GM18526 (cell line): ENCODE results near the gene BCL2L11.

Experiments used
- POLR2A ChIP-seq: IDR thresholded peaks from 3 replicates; pipeline ENCODE4 v1.6.1; 2011; ENCODE audit not compliant: insufficient read length; ENCODE audit errors: extremely low read depth

The BCL2L11 gene

DNA sequence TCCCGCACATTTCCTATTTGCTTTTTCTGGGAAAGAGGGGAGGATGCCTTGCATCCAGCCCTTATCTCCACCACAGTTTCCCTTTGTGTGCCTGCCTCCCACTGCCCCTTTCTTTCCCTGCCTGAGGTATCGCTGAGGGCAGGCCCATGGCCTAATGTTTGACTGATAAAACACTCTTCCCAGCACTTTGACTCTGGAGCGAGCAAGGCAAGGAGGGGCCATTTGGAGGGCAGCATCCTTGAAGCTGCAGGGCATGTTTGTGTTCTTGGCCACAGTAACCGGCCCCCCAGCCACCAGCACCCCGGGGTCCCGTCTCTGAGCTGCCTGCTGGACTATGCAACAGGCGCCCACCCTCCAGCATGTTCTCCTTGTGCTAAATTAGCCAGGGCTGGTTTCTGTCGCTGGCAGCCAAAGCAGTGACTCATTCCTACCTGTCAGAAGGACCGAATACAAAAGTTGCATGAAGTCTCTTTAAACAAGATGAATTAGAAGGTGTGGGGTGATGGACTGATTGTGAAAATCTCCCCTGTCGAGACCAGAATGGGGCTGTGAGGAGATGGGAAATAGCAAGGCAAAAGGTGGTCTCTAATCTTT is 50.7 kb downstream of the BCL2L11 start:
- no peak for TF ChIP-seq POLR2A

DNA sequence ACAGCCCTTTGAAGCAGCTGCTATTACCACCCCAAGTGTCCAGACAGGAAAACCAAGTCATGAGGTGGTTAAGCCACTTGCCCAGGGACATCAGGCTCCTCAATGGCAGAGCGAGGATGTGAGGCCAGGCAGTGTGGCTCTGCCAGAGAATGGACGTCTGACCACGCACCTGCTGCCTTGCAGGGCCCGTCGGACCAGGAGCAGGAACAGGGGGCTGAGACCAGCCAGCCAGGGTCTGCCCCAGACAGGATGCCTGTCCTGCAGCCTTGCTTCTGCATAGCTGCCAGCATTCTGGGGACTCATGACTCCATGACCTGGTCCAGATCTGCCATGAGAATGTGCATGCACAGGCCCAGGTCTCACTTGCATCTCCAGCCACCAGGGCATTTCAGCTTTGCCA is 52.0 kb downstream of the BCL2L11 start:
- no peak for TF ChIP-seq POLR2A

DNA sequence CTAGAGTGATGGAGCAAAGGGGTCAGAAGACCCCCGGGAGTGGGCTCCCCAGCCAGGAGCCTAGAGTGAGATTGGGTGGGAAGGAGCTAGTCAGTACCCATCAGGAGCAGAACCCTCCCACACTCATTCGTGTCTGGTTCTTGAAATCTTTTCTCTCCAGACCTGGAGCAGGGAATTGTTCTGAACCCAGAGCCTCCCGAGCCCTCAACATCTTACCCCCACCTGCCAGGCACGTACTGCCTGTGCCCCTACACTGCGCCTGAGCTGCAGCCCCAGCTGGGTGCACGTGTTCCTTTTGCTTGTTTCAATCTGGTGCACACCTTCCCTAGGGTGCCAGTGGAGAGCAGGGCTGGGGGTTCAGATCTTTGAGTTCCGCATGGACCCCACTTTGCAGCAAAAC is 52.6 kb downstream of the BCL2L11 start:
- no peak for TF ChIP-seq POLR2A

DNA sequence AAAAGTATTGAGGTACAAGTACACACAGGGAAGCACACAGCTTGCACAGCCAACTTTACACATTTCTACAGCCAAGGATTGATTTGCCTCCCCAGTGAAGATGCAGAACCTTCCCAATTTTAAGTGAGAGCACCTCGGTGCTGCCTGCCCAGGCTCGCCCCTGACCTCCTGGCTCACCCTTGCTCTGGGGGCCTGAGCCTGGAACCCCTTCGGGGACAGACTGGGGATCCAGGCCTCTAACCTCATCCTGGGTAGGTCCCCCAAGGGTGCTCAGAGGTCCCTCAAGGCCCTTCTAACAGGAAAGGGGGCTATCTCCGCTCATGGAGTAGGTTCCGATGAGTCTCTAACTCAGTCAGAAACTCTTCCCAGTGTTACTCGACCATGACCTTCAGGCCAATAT is 53.1 kb downstream of the BCL2L11 start:
- TF ChIP-seq POLR2A = no peak

DNA sequence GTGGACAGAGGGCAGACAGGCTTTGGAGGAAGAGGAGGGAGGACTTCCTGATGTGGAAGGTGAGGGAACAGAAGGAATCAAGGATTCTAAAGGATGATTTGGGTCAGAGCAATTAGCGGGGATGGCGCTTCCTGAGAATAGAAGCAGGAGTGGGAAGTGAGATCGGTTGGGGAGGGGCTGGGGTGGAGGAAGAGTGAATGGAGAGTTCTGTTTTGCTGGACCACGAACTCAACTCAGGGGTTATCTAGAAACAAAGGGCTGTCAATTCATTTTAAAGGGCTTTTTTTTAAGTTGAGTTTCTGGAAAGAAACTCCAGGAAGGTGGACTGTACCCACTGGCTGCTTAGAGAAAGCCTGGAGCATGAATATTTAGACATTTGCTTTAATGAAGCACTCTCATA is 54.9 kb downstream of the BCL2L11 start:
- TF ChIP-seq POLR2A = no peak

DNA sequence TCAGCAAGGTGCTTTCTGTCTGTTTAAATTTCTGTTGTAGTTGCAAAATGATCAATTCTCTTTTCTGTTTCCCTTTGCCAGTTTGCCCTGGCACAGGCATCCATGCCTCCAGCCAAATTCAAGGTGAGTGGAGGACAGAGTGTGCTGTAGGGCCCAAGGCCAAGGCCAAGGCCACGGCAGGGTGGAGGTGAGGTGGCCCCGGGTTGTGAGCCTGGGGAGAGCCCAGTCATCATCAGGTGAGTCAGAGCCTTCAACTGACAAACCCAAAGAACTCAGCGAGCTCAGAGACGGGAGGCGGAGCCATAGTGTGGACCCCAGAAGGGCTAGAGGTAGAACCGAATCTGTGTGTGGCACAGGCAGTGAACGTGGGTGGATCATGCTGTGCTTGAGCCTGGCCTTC is 55.7 kb downstream of the BCL2L11 start:
- TF ChIP-seq POLR2A = no peak

DNA sequence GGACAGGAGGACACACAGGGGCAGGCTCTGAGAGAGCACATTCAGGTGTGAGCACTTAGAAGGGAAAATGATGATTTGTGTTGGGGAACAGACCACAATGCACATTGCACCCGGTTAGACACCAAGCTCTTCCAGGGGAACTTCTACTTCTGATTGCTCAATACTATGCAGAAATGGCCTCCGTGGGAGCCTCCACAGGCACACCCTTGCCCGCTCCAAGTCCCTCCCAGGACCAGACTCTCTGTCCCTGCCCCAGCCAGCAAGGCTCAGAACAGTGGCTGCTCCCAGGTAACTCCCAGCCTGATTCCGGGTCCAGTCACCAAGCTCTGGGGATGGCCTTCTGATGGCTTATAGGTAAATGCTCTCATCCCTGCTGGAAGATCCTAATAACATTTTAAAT is 56.2 kb downstream of the BCL2L11 start:
- no peak for TF ChIP-seq POLR2A

DNA sequence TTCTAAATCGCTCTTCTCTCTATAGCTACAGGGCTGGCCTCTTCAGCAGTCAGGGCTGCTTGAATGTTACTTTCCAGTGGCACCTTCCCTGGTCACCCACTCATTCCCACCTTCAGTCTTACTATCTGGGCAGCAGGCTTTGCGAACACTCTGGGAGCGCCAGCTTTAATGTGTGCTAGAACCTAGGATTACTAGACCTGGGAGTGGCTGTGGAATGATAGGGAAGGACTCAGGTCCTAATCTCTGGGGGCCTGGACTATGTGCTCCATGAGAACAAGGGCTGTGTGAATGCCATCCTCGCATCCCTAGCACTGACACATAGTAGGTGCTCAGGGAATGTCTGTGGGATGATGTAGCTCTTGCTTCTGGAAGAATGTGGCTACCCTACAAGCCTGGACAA is 57.6 kb downstream of the BCL2L11 start:
- no peak for TF ChIP-seq POLR2A

DNA sequence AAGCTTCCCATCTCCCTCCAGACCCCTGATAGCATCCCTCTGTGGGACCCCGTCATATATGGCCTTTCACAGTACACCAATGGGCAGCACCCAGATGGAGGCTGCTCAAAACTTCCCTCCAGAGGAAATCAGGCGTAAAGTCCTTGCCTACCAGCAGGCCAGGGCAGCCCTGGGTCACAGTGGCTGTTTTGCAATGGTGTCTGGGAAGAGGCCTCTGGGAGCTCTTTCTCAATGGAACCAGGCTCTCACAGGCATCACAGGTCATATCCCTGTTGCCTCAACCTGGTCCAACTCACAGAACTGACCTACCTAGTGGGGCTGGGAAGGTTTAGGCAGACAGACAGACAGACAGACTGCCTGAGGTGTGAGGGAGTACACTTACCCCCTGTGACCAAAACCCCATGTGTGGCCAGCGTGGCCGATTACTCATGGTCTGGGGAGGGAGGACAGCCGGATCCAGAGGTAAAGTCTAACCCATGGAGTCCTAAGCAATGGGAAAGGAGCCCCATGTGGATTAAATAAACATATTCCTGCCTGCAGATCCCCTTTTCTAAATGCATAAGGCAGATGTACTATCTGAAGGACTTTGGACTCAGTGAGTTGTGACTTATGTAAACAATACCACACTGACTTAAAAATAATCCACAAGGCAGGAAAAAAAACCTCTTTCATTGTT is 58.2 kb downstream of the BCL2L11 start:
- no peak for TF ChIP-seq POLR2A

DNA sequence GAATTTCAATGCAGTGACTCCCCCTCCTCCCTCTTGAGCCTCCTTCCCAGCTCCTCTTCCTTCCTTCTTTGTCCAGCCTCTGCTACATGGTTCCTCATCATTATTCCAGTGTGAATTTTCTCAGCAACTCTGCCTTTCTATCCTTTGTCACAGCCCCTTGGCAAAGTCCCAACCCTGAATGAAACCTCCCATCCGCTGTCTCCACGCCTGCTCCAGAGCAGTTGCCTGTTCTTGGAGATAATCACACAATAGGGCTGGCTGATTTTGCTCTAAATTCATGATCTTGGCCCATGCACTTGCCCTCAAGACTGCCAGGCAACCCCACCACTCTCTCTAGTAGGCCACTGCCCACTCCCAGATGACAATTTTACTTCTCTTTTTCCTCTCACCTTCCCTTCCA is 61.4 kb downstream of the BCL2L11 start:
- TF ChIP-seq POLR2A = no peak

DNA sequence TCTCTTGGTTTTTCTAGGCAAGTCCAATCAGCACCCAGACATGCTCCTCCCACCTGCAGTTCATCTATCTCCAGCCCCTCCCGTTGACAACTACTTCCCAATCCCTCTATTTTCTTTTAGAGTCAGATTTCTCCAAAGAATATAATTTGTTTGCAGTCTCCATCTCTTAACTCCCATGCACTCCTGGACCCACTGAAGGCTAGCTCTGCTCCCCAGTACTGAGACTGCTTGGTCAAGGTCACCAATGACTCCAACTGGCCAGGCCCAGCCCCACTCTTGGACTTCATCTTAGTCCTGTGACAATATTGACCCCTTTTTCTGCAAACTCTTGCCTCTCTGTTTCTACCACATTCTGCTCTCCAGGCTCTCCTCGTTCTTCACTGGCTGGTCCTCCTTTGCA is 62.0 kb downstream of the BCL2L11 start:
- no peak for TF ChIP-seq POLR2A

DNA sequence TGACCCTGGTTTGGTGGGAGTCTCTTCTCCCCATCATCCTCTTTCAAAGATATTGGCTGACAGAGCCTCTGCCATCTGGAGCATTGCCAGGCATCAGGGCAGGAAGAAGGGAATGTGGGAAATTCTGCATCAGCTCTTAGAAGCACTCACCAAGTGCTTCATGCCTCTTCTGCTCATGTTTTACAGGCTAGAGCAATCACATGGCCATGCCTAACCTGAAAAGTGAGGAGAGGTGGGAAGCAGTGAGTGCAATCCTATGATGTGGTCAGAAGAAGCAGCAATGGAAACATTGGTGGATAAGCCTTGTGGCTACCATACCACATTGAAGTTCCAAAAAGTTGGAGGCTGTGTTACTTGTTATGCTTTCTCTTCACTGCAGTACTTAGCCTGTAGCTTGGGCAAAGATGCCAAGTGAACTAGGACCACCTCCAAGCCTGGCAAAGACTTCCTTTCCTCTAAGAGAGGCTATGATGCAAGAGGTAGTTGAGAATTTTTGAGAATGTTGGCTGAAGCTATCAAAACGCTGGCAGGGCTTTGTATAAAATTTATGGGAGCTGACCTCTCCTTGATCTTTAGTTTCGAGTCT is 64.1 kb downstream of the BCL2L11 start:
- no peak for TF ChIP-seq POLR2A

DNA sequence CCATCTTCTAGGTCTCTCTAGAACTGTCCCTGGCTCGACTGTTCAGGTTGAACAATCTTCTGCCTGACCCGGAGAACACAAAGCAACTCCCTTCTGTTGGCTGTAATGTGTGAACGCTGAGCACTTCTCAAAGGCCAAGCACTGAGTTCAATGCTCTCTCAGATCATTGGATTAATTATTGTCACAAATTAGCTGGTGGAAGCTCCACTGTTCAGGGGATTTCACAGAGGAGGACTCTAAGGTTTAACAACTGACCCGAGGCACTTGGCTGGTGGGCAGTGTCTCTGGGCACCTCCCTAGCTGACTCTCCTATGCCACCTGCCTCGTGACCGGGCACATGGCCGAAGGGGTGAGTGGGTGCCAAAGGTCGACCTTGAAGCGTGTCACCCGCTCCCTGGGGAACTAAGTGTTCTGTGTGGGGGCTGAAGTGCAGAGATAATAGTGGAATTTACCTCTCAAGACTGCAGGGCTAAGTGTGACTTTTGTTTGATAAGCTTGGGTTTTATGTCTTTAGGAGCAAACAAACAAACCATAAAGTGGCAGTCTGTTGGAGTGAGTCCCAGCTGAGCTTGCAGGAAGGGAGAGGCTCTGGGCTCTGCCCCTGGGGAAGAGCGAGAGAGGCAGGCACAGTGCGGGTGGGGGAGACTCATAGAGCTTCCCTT is 64.8 kb downstream of the BCL2L11 start:
- TF ChIP-seq POLR2A = no peak

DNA sequence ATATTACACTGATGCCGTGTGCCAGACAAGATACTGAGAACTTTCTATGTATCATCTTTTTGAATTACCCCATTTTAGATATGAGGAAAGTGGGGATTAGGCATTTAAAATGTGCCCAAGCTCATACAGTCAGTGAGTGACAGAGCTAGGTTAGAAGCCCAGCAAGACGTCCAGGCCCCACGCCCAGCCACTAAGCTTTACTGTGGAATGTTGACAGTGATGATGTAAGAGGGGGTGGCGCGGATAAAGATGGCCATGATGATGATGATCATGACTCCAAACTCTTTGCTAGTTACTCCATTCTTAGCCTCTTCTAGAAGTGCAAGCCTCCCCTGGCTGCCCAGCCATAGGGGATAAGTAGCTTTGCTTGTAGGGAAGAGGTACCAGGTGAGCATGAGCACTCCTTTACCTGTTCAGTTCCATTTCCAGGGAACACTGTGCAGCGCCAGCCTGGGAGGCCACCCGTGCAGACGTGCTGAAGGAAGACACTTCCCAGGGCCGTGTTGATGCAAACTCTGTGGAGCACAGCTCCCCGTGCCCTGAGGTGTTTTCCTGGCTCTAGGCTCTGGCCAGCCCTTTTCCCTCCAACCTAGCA is 65.5 kb downstream of the BCL2L11 start:
- TF ChIP-seq POLR2A = no peak

DNA sequence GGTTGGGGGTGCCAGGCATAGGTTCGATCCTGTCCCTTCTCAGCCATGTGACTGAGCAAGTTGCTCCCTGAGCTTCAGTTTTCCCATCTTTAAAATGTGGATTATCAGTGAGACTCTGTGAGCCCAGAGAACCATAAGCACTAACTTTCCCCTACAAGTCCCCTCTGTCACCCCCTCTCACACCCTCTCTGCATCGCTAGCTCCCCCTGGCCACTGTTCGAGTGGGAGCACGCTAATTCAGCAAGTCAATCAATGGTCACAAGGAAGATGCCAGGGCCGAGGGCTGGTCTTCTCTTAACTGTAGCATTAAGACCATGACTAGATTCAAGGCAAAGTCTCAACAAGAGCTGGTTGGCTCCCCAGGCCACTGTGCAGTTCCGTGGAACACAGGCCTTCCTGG is 66.2 kb downstream of the BCL2L11 start:
- no peak for TF ChIP-seq POLR2A

DNA sequence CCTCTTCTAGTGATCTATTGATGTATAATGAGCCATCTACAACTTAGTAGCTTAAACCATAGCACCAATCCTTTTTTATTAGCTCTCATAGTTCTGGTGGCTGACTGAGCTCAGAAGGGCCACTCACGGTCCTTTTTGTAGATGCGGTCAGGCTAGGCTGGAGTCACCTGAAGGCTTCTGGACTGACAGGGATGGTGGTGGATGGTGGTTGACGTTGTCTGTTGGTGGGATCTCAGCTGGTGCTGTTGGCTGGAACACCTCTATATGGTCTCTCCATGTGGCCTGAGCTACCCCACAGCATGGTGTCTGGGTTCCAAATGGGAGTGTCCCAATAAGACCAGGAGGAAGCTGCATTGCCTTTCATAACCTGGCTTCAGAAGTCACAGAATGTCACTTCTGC is 68.0 kb downstream of the BCL2L11 start:
- TF ChIP-seq POLR2A = no peak
